Erythroblast (primary cell): ENCODE measurements around the gene COPA.

Source experiments
- GATA1 ChIP-seq: IDR thresholded peaks from 2 replicates; pipeline ENCODE4 v1.6.1; 2011; ENCODE audit warnings: low read depth, mild to moderate bottlenecking, control low read depth, low read length, moderate library complexity
- POLR2A ChIP-seq: IDR thresholded peaks from 2 replicates; pipeline ENCODE4 v1.6.1; 2011; ENCODE audit warnings: mild to moderate bottlenecking, low read length

- TF ChIP-seq GATA1 (no peak), POLR2A (no peak)
These were observed 23.9 kb upstream of the COPA start, which contains the start of gene NHLH1 for GRCh38 chr1:160366731-160367515.
